Astrocyte (in vitro differentiated cells and primary cell): ENCODE data around the gene UST. TPM values are rescaled to one million over a fixed set of nuclear protein-coding genes. Genes with fewer than 3 reads are reported as not detected.
"Not testable (repeated sequence)": the region's sequence is repeated elsewhere in the genome, so short reads cannot be mapped to it uniquely, and the experiment has no call there.

Source experiments
- DNase-seq: peaks from one replicate; pipeline ENCODE4 v3.0.0-alpha.2; 2010; ENCODE audit warnings: low read depth
- FAIRE-seq: peaks from 2 replicates; lab custom pipeline; 2011; peaks lifted over from hg19 to GRCh38; lab: Jason Lieb, UNC
- H2AFZ ChIP-seq: 2 replicates; pipeline ENCODE4 v1.6.0; 2012; ENCODE audit warnings: low read depth, low read length, inconsistent platforms
- H3K27ac ChIP-seq: 2 replicates; pipeline ENCODE4 v1.5.1; 2011; ENCODE audit warnings: low read depth, low read length, inconsistent platforms
- H3K27me3 ChIP-seq: 2 replicates; pipeline ENCODE4 v1.6.0; 2011; ENCODE audit warnings: low read length, inconsistent platforms; ENCODE audit not compliant: insufficient read depth
- H3K36me3 ChIP-seq: 2 replicates; pipeline ENCODE4 v1.5.1; 2011; ENCODE audit warnings: low read length, inconsistent platforms; ENCODE audit not compliant: insufficient read depth
- H3K4me1 ChIP-seq: 2 replicates; pipeline ENCODE4 v1.5.1; 2011; ENCODE audit warnings: low read length, inconsistent platforms; ENCODE audit not compliant: insufficient read depth
- H3K4me2 ChIP-seq: 2 replicates; pipeline ENCODE4 v1.6.0; 2012; ENCODE audit warnings: low read length, inconsistent platforms
- H3K4me3 ChIP-seq: 2 replicates; pipeline ENCODE4 v1.5.1; 2011; ENCODE audit warnings: low read depth, mild to moderate bottlenecking, low read length, inconsistent platforms; ENCODE audit not compliant: insufficient read depth
- H3K79me2 ChIP-seq: 2 replicates; pipeline ENCODE4 v1.6.0; 2012; ENCODE audit warnings: mild to moderate bottlenecking, low read length, inconsistent platforms; ENCODE audit not compliant: insufficient read depth
- H3K9ac ChIP-seq: 2 replicates; pipeline ENCODE4 v1.6.0; 2012; ENCODE audit warnings: mild to moderate bottlenecking, low read length, inconsistent platforms
- H3K9me3 ChIP-seq: 2 replicates; pipeline ENCODE4 v1.5.1; 2012; ENCODE audit warnings: low read depth, mild to moderate bottlenecking, low read length, inconsistent platforms; ENCODE audit not compliant: insufficient read depth
- H4K20me1 ChIP-seq: 2 replicates; pipeline ENCODE4 v1.6.0; 2012; ENCODE audit warnings: low read length, inconsistent platforms; ENCODE audit not compliant: insufficient read depth
- H3K27ac Mint-ChIP-seq: one replicate; pipeline ENCODE4 v1.8.0; 2021; ENCODE audit warnings: mild to moderate bottlenecking, mixed read lengths; ENCODE audit not compliant: unreplicated experiment
- H3K27me3 Mint-ChIP-seq: one replicate; pipeline ENCODE4 v1.8.0; 2021; ENCODE audit warnings: low read depth, mixed read lengths; ENCODE audit not compliant: unreplicated experiment
- H3K36me3 Mint-ChIP-seq: one replicate; pipeline ENCODE4 v1.8.0; 2021; ENCODE audit warnings: low read depth, mixed read lengths; ENCODE audit not compliant: unreplicated experiment
- H3K4me1 Mint-ChIP-seq: one replicate; pipeline ENCODE4 v1.8.0; 2021; ENCODE audit warnings: low read depth, mixed read lengths; ENCODE audit not compliant: unreplicated experiment
- H3K4me3 Mint-ChIP-seq: one replicate; pipeline ENCODE4 v1.8.0; 2021; ENCODE audit warnings: mild to moderate bottlenecking, moderate library complexity, mixed read lengths; ENCODE audit not compliant: unreplicated experiment
- H3K9me3 Mint-ChIP-seq: one replicate; pipeline ENCODE4 v1.8.0; 2021; ENCODE audit warnings: mild to moderate bottlenecking, mixed read lengths; ENCODE audit not compliant: unreplicated experiment
- CTCF ChIP-seq: IDR thresholded peaks from 2 replicates; pipeline ENCODE4 v1.5.1; 2011; ENCODE audit warnings: low read depth, mild to moderate bottlenecking, inconsistent platforms, low read length, moderate library complexity; ENCODE audit not compliant: insufficient read depth
- EZH2 ChIP-seq: IDR thresholded peaks from 2 replicates; pipeline ENCODE4 v1.6.1; 2012; ENCODE audit warnings: mild to moderate bottlenecking, low read length, inconsistent platforms; ENCODE audit not compliant: insufficient read depth
- total RNA-seq: library from RNA; stranded (reverse); gene quantifications from 2 replicates; pipeline ENCODE4 v1.2.1, GENCODE V29; 2021

UST gene
- total RNA-seq, 1 donor from 2014 or later, result 15.3 TPM

GRCh38 chr6:148973538-148974208 lies 226.8 kb downstream of the UST start:
- H3K27me3 ChIP-seq, result no peaks in the 10 kb centered on the region
- no peak for FAIRE-seq
- H3K79me2 ChIP-seq, result no peaks in the 10 kb centered on the region
- Mint-ChIP-seq H3K4me3 (no peak overlapping the region), H3K36me3 (peaks cover 1% of the 10 kb centered on the region), H3K9me3 (peaks cover 1% of the 10 kb centered on the region), H3K4me1 (peaks cover 15% of the 10 kb centered on the region), H3K27me3 (peaks cover 4% of the 10 kb centered on the region), H3K27ac (no peak overlapping the region)
- no peaks in the 10 kb centered on the region for H4K20me1 ChIP-seq
- peaks cover 24% of the 10 kb centered on the region for H3K4me1 ChIP-seq
- H3K9me3 ChIP-seq, result no peaks in the 10 kb centered on the region
- H3K4me3 ChIP-seq, result no peak overlapping the region
- H2AFZ ChIP-seq, result no peak overlapping the region
- H3K36me3 ChIP-seq, result no peaks in the 10 kb centered on the region
- DNase-seq, result no peak
- H3K27ac ChIP-seq, result no peak overlapping the region
- no peak overlapping the region for H3K4me2 ChIP-seq
- H3K9ac ChIP-seq, result no peak overlapping the region
- TF ChIP-seq EZH2, result no peak
- peak; percentile 53 for TF ChIP-seq CTCF

GRCh38 chr6:148974351-148974750 lies 227.5 kb downstream of the UST start:
- H3K27me3 Mint-ChIP-seq, result peaks cover 4% of the 10 kb centered on the region
- H4K20me1 ChIP-seq, result no peaks in the 10 kb centered on the region
- peaks cover 12% of the 10 kb centered on the region for H3K4me1 Mint-ChIP-seq
- no peak overlapping the region for H2AFZ ChIP-seq
- H3K9me3 Mint-ChIP-seq, result peaks cover 4% of the 10 kb centered on the region
- TF ChIP-seq EZH2, result no peak
- no peak for TF ChIP-seq CTCF
- no peaks in the 10 kb centered on the region for H3K9me3 ChIP-seq
- peaks cover 17% of the 10 kb centered on the region for H3K4me1 ChIP-seq
- H3K4me3 Mint-ChIP-seq, result no peak overlapping the region
- H3K27ac ChIP-seq, result no peak overlapping the region
- DNase-seq, result no peak
- H3K79me2 ChIP-seq, result no peaks in the 10 kb centered on the region
- no peak overlapping the region for H3K9ac ChIP-seq
- H3K4me3 ChIP-seq, result no peak overlapping the region
- no peaks in the 10 kb centered on the region for H3K36me3 ChIP-seq
- no peaks in the 10 kb centered on the region for H3K27me3 ChIP-seq
- H3K4me2 ChIP-seq, result no peak overlapping the region
- H3K36me3 Mint-ChIP-seq, result peaks cover 1% of the 10 kb centered on the region
- no peak overlapping the region for H3K27ac Mint-ChIP-seq
- no peak for FAIRE-seq

- not testable (repeated sequence) for H4K20me1 ChIP-seq, H3K4me1 Mint-ChIP-seq, H3K9me3 Mint-ChIP-seq, H3K27me3 ChIP-seq, H3K27ac Mint-ChIP-seq, H3K27ac ChIP-seq, H3K4me3 Mint-ChIP-seq, H3K36me3 Mint-ChIP-seq, H3K27me3 Mint-ChIP-seq, H3K9me3 ChIP-seq, DNase-seq, H3K4me2 ChIP-seq, H3K4me1 ChIP-seq, H3K9ac ChIP-seq, H3K4me3 ChIP-seq, H3K36me3 ChIP-seq, FAIRE-seq, H2AFZ ChIP-seq, H3K79me2 ChIP-seq
Observed at GRCh38 chr6:148978298-148978697, 231.5 kb downstream of the UST start.
